ENCODE data around the gene SPSB1. TPM values are rescaled to one million over a fixed set of nuclear protein-coding genes. Genes with fewer than 3 reads are reported as not detected.

SPSB1 gene
- total RNA-seq, 4 donors from 2014 or later: 33.5 to 111 (median 76.3) TPM

- DNase-seq (ENCODE audit: low spot score) (no peak), ATAC-seq (ENCODE audit: low FRiP score) (no peak)
- TF ChIP-seq CTCF (IDR thresholded peaks at IDR 0.05): no peak
These were observed 6.1 kb upstream of the SPSB1 start for GRCh38 chr1:9286556-9286955.

GRCh38 chr1:9289090-9289534 is 3.6 kb upstream of the SPSB1 start:
- peak; percentile 94 for DNase-seq (ENCODE audit: low spot score)
- ATAC-seq (ENCODE audit: low FRiP score): no peak
- TF ChIP-seq CTCF (IDR thresholded peaks at IDR 0.05): peak in 2 of 3 donors; percentile 78 to 82

- ATAC-seq (ENCODE audit: low FRiP score) (peak; percentile 74), DNase-seq (ENCODE audit: low spot score) (peak; percentile 64)
- TF ChIP-seq CTCF (IDR thresholded peaks at IDR 0.05): no peak
These were observed 2.8 kb upstream of the SPSB1 start for GRCh38 chr1:9289711-9290485.

GRCh38 chr1:9291914-9292360 is 757 bp upstream of the SPSB1 start:
- no peak for TF ChIP-seq CTCF (IDR thresholded peaks at IDR 0.05)
- ATAC-seq (ENCODE audit: low FRiP score) (peak; percentile 1), DNase-seq (ENCODE audit: low spot score) (no peak)

- no peak for ATAC-seq (ENCODE audit: low FRiP score)
- TF ChIP-seq CTCF (IDR thresholded peaks at IDR 0.05): no peak
These were observed 493 bp downstream of the SPSB1 start for GRCh38 chr1:9293241-9293532.

GRCh38 chr1:9293533-9294404 is 1.1 kb downstream of the SPSB1 start:
- no peak for TF ChIP-seq CTCF (IDR thresholded peaks at IDR 0.05)
- no peak for DNase-seq (ENCODE audit: low spot score)
- ATAC-seq (ENCODE audit: low FRiP score): no peak

More at GRCh38 chr1:9293241-9293532, 493 bp downstream of the SPSB1 start:
- DNase-seq (ENCODE audit: low spot score): no peak

Data from omental fat pad (tissue), 4 donors.